Subcutaneous abdominal adipose tissue (tissue), 5 donors: ENCODE results near the gene MICU2.

Experiments used
- H3K27ac ChIP-seq: one replicate; pipeline ENCODE4 v1.7.0; 2013; ENCODE audit warnings: low read depth, mild to moderate bottlenecking, inconsistent platforms, low read length, moderate library complexity
- H3K27me3 ChIP-seq, 5 donors: one replicate each; pipeline ENCODE4 v1.7.0; 2013; ENCODE audit warnings: low read length in 5 of 5, inconsistent platforms in 1 of 5; ENCODE audit not compliant: control insufficient read depth in 5 of 5, insufficient read depth in 4 of 5
- H3K36me3 ChIP-seq, 5 donors: one replicate each; pipeline ENCODE4 v1.7.0; 2013; ENCODE audit warnings: low read length in 5 of 5; ENCODE audit not compliant: control insufficient read depth in 5 of 5, insufficient read depth in 5 of 5
- H3K4me1 ChIP-seq, 5 donors: one replicate each; pipeline ENCODE4 v1.7.0; 2013; ENCODE audit warnings: low read length in 5 of 5, mild to moderate bottlenecking in 3 of 5, moderate library complexity in 1 of 5; ENCODE audit not compliant: control insufficient read depth in 5 of 5, insufficient read depth in 5 of 5
- H3K4me3 ChIP-seq, 5 donors: one replicate each; pipeline ENCODE4 v1.7.0; 2013; ENCODE audit warnings: low read length in 5 of 5, low read depth in 1 of 5
- H3K9ac ChIP-seq, 5 donors: one replicate each; pipeline ENCODE4 v1.7.0; 2013; ENCODE audit warnings: low read length in 5 of 5, mild to moderate bottlenecking in 4 of 5, moderate library complexity in 3 of 5
- H3K9me3 ChIP-seq, 5 donors: one replicate each; pipeline ENCODE4 v1.7.0; 2013; ENCODE audit warnings: low read length in 5 of 5; ENCODE audit not compliant: control insufficient read depth in 5 of 5
- donor health status: healthy.
- donor health status: healthy.
- donor health status: healthy.
- donor health status: healthy.
- donor health status: healthy.

MICU2 gene

GRCh38 chr13:21517576-21517975 is 86.4 kb downstream of the MICU2 start:
- Histone ChIP-seq H3K27ac (no peak overlapping the region), H3K4me1 (no peaks in the 10 kb centered on the region), H3K4me3 (no peak overlapping the region), H3K36me3 (peaks cover 13 to 39% (median 24%) of the 10 kb centered on the region in 5 donors), H3K9me3 (no peaks in the 10 kb centered on the region), H3K9ac (no peak overlapping the region), H3K27me3 (no peaks in the 10 kb centered on the region)

- H3K9me3 ChIP-seq: no peaks in the 10 kb centered on the region
- peaks cover 13 to 43% (median 24%) of the 10 kb centered on the region in 5 donors for H3K36me3 ChIP-seq
- no peaks in the 10 kb centered on the region for H3K4me1 ChIP-seq
- H3K9ac ChIP-seq: no peak overlapping the region
- no peak overlapping the region for H3K4me3 ChIP-seq
- H3K27me3 ChIP-seq: no peaks in the 10 kb centered on the region
- no peak overlapping the region for H3K27ac ChIP-seq
Observed at GRCh38 chr13:21516805-21517204, 87.2 kb downstream of the MICU2 start.

GRCh38 chr13:21511849-21512248 is 92.1 kb downstream of the MICU2 start:
- Histone ChIP-seq H3K9me3 (no peaks in the 10 kb centered on the region), H3K27ac (no peak overlapping the region), H3K27me3 (no peaks in the 10 kb centered on the region), H3K4me3 (no peak overlapping the region), H3K9ac (no peak overlapping the region), H3K36me3 (peaks cover 12 to 37% (median 19%) of the 10 kb centered on the region in 5 donors), H3K4me1 (no peaks in the 10 kb centered on the region)

GRCh38 chr13:21504379-21504778 is 99.6 kb downstream of the MICU2 start:
- Histone ChIP-seq H3K36me3 (peaks cover 18 to 30% (median 23%) of the 10 kb centered on the region in 5 donors), H3K9ac (no peak overlapping the region), H3K4me1 (no peaks in the 10 kb centered on the region), H3K27me3 (no peaks in the 10 kb centered on the region), H3K9me3 (no peaks in the 10 kb centered on the region), H3K4me3 (no peak overlapping the region), H3K27ac (no peak overlapping the region)

DNA sequence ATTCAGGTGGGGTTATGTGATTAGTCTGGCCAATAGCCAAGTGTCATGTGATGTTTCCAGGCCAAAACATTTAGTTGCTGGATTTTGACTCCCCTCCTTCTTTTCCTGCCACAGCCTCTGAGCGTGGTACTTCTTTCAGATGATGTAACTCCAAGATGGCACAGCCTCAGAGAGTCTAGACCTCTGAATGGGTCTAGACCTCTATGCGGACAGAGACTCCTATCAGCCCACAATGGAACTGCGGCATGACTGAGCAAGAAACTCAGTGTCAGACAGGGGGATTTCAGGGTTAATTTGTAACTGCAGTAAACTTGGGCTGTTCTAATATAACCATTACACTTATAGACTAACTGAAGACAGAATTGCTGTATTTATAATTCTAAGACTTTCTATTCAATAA is 102.3 kb downstream of the MICU2 start:
- H3K9ac ChIP-seq: no peak overlapping the region
- H3K4me3 ChIP-seq: no peak overlapping the region
- no peaks in the 10 kb centered on the region for H3K4me1 ChIP-seq
- H3K27me3 ChIP-seq: no peaks in the 10 kb centered on the region
- peaks cover 12 to 27% (median 19%) of the 10 kb centered on the region in 5 donors for H3K36me3 ChIP-seq
- no peak overlapping the region for H3K27ac ChIP-seq
- no peaks in the 10 kb centered on the region for H3K9me3 ChIP-seq

GRCh38 chr13:21486322-21486721 is 117.6 kb downstream of the MICU2 start:
- Histone ChIP-seq H3K4me3 (no peak overlapping the region), H3K27me3 (no peaks in the 10 kb centered on the region), H3K4me1 (no peaks in the 10 kb centered on the region), H3K36me3 (peaks cover 9 to 16% (median 12%) of the 10 kb centered on the region in 5 donors), H3K9me3 (peaks cover 0 to 17% (median 4%) of the 10 kb centered on the region in 5 donors), H3K27ac (no peak overlapping the region), H3K9ac (no peak overlapping the region)

DNA sequence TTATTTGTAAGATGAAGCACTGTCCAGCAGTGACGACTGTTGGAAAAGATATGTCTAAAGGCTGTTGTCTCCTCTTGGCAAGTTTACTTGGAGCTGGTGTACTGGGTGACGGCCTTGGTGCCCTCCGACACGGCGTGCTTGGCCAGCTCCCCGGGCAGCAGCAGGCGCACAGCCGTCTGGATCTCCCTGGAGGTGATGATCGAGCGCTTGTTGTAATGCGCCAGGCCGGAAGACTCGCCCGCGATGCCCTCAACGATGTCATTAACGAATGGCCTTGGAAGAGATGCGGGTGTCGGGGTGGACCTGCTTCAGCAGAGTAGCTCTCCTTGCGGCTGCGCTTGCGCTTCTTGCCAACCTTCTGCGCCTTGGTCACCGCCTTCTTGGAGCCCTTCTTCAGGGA is 120.2 kb downstream of the MICU2 start:
- H3K4me3 ChIP-seq: no peak overlapping the region
- no peaks in the 10 kb centered on the region for H3K36me3 ChIP-seq
- no peak overlapping the region for H3K27ac ChIP-seq
- H3K4me1 ChIP-seq: peaks cover 0 to 5% (median 0%) of the 10 kb centered on the region in 5 donors
- H3K9ac ChIP-seq: no peak overlapping the region
- peaks cover 0 to 17% (median 4%) of the 10 kb centered on the region in 5 donors for H3K9me3 ChIP-seq
- no peaks in the 10 kb centered on the region for H3K27me3 ChIP-seq

DNA sequence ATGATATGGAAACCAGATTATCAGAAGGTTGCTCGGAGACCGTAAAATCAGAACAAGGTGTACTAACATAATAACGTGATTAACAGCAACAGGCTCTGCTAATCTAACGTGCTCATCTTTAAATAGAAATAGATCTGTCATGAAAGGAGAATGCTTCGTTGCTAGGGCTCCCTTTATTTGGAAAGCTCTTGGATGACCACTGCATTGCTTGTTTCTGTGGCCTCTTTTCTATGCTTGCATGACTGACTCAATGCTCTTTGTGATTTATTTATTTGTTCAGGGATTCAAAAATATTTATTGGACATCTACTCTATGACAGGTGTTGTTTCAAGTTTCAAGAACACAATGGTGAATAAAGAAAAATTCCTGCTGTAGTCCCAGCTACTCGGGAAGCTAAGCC is 122.6 kb downstream of the MICU2 start:
- Histone ChIP-seq H3K36me3 (no peaks in the 10 kb centered on the region), H3K9ac (no peak overlapping the region), H3K27ac (no peak overlapping the region), H3K4me3 (no peak overlapping the region), H3K27me3 (no peaks in the 10 kb centered on the region), H3K9me3 (peaks cover 0 to 3% (median under 1%) of the 10 kb centered on the region in 5 donors), H3K4me1 (peaks cover 1 to 13% (median 10%) of the 10 kb centered on the region in 5 donors)

DNA sequence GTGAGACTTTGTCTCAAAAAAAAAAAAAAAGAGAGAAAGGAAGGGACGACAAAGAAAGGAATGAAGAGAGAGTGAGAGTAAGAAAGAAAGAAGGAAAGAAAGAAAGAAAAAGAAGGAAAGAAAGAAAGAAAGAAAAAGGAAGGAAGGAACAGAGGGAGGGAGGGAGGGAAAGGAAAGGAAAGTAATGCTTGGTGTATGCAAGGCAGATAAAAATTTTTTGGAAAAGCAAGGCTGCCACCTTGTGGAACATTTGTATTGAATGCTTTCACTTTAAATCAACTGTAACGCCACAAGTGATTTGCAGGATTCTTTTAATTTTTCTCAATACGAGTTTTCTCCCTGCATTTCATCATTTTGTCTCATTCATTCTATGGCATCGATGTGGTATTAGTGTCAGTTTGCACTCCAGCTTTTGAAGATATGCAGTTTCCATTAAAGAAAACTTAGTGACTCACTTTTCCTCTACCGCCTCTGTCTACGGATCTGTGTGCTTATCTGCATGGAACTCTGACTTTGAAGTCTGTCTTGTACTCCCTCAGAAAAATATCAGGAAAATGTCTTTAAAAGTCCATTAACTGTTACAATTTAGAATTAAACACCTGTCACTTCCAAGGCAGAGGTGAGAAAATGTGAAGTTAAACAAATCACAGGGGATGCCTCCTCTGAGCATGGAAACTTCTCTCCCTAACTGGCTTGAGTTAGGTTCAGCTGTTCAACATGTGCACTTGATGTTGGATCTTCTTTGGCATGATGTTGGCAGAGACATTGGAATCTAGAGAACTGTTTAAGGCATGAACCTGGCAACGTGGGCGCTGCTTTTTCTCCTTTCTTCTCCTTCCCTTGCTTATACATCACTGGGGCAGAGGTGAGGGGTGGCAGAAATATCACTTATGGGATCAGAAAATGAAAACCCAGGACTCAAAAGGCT is 124.8 kb downstream of the MICU2 start:
- Histone ChIP-seq H3K27ac (no peak overlapping the region), H3K9me3 (no peaks in the 10 kb centered on the region), H3K9ac (peak overlapping the region in 1 of 5 donors; percentile 31), H3K4me3 (peak overlapping the region in 1 of 5 donors; percentile 49), H3K4me1 (peaks cover 1 to 13% (median 10%) of the 10 kb centered on the region in 5 donors), H3K36me3 (no peaks in the 10 kb centered on the region), H3K27me3 (no peaks in the 10 kb centered on the region)

DNA sequence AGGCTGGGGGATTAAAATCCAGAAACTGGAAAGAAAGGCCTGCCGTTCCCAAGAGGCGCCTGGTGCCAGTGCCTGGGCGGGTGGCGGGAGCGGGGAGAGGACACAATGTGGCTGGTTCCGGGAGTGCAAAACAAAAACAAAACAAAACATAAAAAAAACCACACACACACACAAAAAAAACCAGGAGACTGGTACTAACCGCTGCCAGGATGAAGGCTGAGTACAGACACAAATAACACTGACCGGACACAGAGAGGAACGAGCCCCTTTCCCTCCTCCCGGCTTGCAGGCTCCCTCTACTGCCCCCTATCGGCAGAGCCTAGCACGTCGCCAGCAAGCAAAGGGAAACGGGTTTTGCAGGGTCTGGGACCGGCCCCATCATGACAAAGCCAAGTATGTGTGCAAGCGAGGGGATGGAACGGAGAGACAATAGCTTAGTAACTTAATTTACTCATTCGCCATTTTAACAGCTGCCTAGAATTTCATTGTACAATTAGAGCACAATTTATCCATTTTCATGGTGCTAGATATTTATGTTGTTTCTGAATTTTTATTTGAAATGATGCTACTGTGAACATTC is 127.0 kb downstream of the MICU2 start:
- Histone ChIP-seq H3K4me3 (peak overlapping the region; percentile 66 to 78 (median 75)), H3K36me3 (no peaks in the 10 kb centered on the region), H3K9ac (peak overlapping the region in 4 of 5 donors; percentile 48 to 79 (median 66)), H3K9me3 (no peaks in the 10 kb centered on the region), H3K27ac (no peak overlapping the region), H3K4me1 (peaks cover 1 to 13% (median 10%) of the 10 kb centered on the region in 5 donors), H3K27me3 (no peaks in the 10 kb centered on the region)
